ENCODE data around the gene CCDC116.

Gene CCDC116

DNA sequence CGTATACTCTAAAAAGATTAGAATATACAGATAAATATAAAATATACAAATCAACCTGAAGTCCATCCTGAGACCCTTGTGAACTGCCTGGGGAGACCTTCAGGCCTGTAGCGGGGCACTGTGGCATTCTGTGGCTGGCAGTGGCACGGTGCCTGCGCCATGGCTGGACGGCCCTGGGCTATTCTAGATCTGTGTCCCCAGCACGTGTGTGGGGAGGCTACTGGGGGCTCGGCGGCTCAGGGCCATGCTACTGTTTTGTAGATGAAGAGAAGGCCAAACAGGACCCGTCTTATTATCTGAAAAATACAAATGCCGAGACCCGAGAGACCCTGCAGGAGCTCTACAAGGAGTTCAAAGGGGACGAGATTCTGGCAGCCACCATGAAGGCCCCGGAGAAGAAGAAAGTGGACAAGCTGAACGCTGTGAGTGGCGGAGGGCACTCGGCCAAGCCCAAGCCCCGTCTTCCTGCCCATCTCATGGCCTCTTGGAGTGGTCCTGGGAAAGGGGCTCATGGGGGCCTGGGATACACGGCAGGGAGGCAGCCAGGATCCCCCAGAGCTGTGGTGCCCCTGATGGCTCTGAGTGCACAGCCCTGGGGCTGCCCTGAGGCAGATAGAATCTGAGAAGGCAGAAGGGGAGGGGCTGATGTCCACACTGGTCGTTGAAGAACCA lies 52.1 kb downstream of the CCDC116 start:
- DNase-seq: no peak

DNA sequence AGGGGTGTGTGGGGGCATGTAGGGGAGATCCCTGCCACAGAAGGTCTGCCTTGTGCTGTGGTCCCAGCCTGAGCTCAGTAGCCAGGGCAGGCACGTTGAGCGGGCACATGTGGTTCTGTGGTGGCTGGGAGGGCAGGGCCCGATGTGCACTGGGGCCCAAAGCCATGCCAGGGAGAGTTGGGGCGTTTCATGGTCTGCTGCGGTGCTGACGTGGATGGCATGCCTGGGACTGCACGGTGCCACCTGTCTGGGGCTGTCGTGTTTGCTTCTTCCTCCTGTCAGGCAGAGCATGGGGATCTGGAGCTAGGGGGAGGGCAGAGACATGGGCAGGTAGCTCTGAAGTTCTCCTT lies 52.6 kb downstream of the CCDC116 start:
- DNase-seq: no peak

DNA sequence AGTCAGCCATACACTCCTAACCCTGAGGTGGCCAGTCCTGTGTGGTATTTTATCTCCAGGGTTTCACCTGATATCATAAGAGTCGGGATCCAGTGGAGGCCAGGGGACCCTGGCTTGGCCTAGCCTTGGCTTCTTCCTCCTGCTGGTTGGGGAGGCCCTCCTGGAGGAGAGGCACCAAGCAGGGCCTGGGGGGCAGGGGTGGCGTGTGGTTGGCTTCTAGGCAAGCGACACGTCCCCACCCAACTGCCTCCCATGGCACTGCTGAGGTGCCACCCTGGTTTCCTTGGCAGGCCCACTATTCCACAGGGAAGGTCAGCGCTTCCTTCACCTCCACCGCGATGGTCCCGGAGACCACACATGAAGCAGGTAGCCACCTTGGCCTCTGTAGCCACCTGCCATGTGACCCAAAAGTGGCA lies 53.6 kb downstream of the CCDC116 start:
- DNase-seq: no peak
